ENCODE measurements around the gene SAMD1. TPM values are rescaled to one million over a fixed set of nuclear protein-coding genes. Genes with fewer than 3 reads are reported as not detected.

Gene SAMD1
- total and polyA plus RNA-seq, 2 of the 13 experiments (the other 11 are each of a cell fraction or from before 2014, with no cell fraction given): 17.5 to 45.0 TPM

DNA sequence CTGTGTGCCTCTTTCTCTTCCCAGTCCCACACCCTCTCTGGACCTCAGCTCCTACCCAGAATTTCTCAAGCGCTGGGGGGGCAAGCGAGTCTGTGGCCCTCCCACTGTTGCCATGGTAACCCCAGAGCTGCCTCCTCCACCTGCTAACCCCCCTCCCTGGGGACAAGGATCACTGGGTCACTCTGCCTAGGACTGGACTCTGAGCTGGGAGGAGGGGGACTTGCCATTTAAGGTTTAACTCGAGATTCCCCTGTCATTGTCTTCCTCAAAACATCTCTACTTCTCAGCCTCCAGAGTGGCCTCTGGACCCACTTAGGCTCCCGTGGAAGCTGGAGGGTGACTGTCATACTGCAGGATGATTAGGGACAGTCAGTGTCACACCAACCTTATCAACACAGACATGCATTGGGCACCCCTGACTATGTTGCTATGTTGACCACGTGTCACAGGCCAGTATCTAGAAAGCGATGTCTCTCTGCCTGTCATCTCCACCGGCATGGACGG, 30.8 kb downstream of the SAMD1 start (continued):
- no peak for TF ChIP-seq ZBTB42 (CRISPR knock-in tag; IDR thresholded peaks at IDR 0.05)
- TF ChIP-seq, protein P1, sequence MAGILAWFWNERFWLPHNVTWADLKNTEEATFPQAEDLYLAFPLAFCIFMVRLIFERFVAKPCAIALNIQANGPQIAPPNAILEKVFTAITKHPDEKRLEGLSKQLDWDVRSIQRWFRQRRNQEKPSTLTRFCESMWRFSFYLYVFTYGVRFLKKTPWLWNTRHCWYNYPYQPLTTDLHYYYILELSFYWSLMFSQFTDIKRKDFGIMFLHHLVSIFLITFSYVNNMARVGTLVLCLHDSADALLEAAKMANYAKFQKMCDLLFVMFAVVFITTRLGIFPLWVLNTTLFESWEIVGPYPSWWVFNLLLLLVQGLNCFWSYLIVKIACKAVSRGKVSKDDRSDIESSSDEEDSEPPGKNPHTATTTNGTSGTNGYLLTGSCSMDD (CRISPR knock-in tag; IDR thresholded peaks at IDR 0.05): no peak
- TF ChIP-seq, protein P2, sequence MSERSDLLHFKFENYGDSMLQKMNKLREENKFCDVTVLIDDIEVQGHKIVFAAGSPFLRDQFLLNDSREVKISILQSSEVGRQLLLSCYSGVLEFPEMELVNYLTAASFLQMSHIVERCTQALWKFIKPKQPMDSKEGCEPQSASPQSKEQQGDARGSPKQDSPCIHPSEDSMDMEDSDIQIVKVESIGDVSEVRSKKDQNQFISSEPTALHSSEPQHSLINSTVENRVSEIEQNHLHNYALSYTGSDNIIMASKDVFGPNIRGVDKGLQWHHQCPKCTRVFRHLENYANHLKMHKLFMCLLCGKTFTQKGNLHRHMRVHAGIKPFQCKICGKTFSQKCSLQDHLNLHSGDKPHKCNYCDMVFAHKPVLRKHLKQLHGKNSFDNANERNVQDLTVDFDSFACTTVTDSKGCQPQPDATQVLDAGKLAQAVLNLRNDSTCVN (CRISPR knock-in tag; IDR thresholded peaks at IDR 0.05; ENCODE audit: borderline replicate concordance): peak; percentile 63; the same call in 1 of the 2 replicates
- TF ChIP-seq KAT2B (IDR thresholded peaks at IDR 0.05; ENCODE audit: borderline replicate concordance, low read depth, low read length): no peak
- TF ChIP-seq CREB1 (IDR thresholded peaks at IDR 0.05): peak; percentile 23; the same call in 1 of the 2 replicates
- no peak for TF ChIP-seq CREB1 (CRISPR knock-in tag; IDR thresholded peaks at IDR 0.05)
- TF ChIP-seq RARG (CRISPR knock-in tag; IDR thresholded peaks at IDR 0.05; ENCODE audit: low read depth): no peak
- peak; percentile 78 for TF ChIP-seq SALL1 (CRISPR knock-in tag; IDR thresholded peaks at IDR 0.05)
- peak; percentile 68; the same call in 1 of the 2 replicates for TF ChIP-seq CREM (IDR thresholded peaks at IDR 0.05)
- no peak for TF ChIP-seq CREM (CRISPR knock-in tag; IDR thresholded peaks at IDR 0.05)
- TF ChIP-seq ARNTL (CRISPR knock-in tag; IDR thresholded peaks at IDR 0.05): peak; percentile 69; the same call in 1 of the 2 replicates
- no peak for TF ChIP-seq CBX2 (IDR thresholded peaks at IDR 0.05; ENCODE audit: low read depth, low read length)
- no peak for TF ChIP-seq CBX2 (CRISPR knock-in tag; IDR thresholded peaks at IDR 0.05; ENCODE audit: low read depth)
- TF ChIP-seq ZNF75D (CRISPR knock-in tag; IDR thresholded peaks at IDR 0.05; ENCODE audit: borderline replicate concordance): no peak
- no peak; the same call in 1 of the 2 replicates for TF ChIP-seq ZNF607 (CRISPR knock-in tag; IDR thresholded peaks at IDR 0.05; ENCODE audit: borderline replicate concordance)
- TF ChIP-seq AKAP8 (CRISPR knock-in tag; IDR thresholded peaks at IDR 0.05): no peak
- TF ChIP-seq RFXAP (CRISPR knock-in tag; IDR thresholded peaks at IDR 0.05; ENCODE audit: borderline replicate concordance): peak; percentile 96
- no peak for TF ChIP-seq ZNF644 (CRISPR knock-in tag; IDR thresholded peaks at IDR 0.05; ENCODE audit: low read depth)
- TF ChIP-seq ZSCAN31 (CRISPR knock-in tag; IDR thresholded peaks at IDR 0.05; ENCODE audit: low read depth): no peak
- TF ChIP-seq, protein P3, sequence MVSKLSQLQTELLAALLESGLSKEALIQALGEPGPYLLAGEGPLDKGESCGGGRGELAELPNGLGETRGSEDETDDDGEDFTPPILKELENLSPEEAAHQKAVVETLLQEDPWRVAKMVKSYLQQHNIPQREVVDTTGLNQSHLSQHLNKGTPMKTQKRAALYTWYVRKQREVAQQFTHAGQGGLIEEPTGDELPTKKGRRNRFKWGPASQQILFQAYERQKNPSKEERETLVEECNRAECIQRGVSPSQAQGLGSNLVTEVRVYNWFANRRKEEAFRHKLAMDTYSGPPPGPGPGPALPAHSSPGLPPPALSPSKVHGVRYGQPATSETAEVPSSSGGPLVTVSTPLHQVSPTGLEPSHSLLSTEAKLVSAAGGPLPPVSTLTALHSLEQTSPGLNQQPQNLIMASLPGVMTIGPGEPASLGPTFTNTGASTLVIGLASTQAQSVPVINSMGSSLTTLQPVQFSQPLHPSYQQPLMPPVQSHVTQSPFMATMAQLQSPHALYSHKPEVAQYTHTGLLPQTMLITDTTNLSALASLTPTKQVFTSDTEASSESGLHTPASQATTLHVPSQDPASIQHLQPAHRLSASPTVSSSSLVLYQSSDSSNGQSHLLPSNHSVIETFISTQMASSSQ (IDR thresholded peaks at IDR 0.05; ENCODE audit: low read depth): no peak
- TF ChIP-seq, protein P3 (CRISPR knock-in tag; IDR thresholded peaks at IDR 0.05; ENCODE audit: borderline replicate concordance): peak; percentile 34; the same call in 1 of the 2 replicates
- no peak for TF ChIP-seq NFKBIZ (CRISPR knock-in tag; IDR thresholded peaks at IDR 0.05)
- peak in 1 of 2 experiments; percentile 84; a peak in 2 of 4 replicates for TF ChIP-seq EP300 (IDR thresholded peaks at IDR 0.05; ENCODE audit: low read depth in 2 of 2, low read length in 2 of 2)
- no peak; the same call in 1 of the 2 replicates for TF ChIP-seq EP300 (CRISPR knock-in tag; IDR thresholded peaks at IDR 0.05; ENCODE audit: borderline replicate concordance)
- TF ChIP-seq ZNF333 (CRISPR knock-in tag; IDR thresholded peaks at IDR 0.05; ENCODE audit: borderline replicate concordance): no peak
- 0 out of 2 replicates have a peak, but pooled peaks have one; percentile 19 for TF ChIP-seq ZNF772 (CRISPR knock-in tag; IDR thresholded peaks at IDR 0.05)
- TF ChIP-seq KDM5B (CRISPR knock-in tag; IDR thresholded peaks at IDR 0.05; ENCODE audit: borderline replicate concordance): peak; percentile 31; the same call in 1 of the 2 replicates
